ENCODE data around the gene TMLHE.
"Not testable (repeated sequence)": the region's sequence is repeated elsewhere in the genome, so short reads cannot be mapped to it uniquely, and the experiment has no call there.

Gene TMLHE

DNA sequence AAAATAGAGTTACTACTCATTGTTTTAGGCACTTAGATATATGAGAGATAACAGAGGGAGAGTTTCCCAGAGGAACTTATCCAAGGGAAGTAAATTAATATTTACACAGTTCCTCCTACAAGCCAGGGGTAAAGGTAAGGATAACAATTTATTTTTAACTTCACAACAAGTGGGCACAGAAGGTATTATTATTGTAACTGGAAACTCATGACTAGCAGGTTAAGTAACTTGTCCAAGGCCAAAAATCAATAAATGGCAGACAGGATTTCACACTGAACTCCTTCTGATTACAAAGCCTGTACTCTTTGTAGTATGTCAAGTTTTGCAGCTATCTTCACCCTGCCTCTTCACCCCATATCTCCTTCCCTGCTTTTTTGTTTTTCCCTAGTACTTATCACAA lies 107.5 kb downstream of the TMLHE start:
- FAIRE-seq, result no peak

GRCh38 chrX:155495134-155495533 lies 117.6 kb downstream of the TMLHE start:
- FAIRE-seq; DNase-seq (ENCODE audit: low spot score): not testable (repeated sequence)

More for the DNA sequence above, 107.5 kb downstream of the TMLHE start:
- no peak for DNase-seq (ENCODE audit: low spot score)

GRCh38 chrX:155491421-155491820 lies 121.3 kb downstream of the TMLHE start:
- DNase-seq (ENCODE audit: low spot score); FAIRE-seq: not testable (repeated sequence)

GRCh38 chrX:155477136-155477535 lies 135.6 kb downstream of the TMLHE start:
- not testable (repeated sequence) for DNase-seq (ENCODE audit: low spot score); FAIRE-seq

DNA sequence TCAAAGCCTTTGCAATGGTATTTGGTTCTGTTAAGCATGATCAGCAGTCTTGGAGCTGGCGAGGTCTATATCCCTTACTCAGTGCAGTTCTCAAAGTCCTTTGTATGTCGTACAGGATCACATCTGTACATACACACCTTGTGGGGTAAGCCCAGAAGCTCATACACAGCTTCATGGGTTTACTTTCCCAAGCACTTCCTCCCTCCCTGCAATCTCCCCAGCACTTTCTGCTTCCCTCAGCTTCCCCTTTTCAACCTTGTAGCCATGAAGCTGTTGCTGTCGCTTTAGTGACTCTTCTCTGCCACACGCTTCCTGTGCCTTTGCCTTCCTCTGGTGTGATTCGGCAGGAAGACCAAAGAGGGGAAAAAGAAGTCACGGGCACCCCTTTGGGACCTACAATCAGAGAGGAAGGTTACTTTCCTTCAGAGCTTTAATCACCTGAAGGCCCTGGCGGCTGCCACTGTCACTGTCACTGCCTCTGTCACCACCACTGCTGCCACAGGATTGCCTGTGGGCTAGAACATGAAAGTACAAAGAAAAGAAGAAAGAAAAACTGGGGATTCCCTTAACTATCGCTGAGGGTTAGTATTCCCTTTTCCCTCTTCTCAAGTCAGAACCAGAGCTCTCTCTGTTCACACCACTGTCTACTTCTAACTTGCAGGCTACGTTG lies 146.3 kb downstream of the TMLHE start:
- FAIRE-seq; DNase-seq (ENCODE audit: low spot score): not testable (repeated sequence)

- DNase-seq (ENCODE audit: low spot score); FAIRE-seq: not testable (repeated sequence)
These were observed 152.3 kb downstream of the TMLHE start for GRCh38 chrX:155460501-155460900.

DNA sequence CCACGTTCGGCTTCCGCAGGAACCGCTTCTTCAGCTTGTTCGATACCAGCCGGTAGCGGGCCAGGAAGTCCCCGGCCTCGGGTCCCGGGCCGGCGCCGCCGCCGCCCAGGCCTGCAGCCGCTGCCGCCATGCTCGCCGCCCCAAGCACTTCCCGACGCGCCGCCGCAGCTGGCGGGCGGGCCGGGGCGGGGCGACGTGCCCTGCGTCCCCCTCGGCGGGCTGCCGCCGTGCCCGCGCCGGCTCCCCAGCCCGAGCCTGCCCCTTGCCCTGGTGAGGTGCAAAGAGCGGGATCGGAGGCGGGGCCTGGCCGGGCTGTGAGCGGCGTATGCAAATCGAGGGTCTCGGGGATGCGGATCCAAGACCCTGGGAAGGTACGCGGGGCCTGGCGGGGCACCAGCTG lies 154.3 kb downstream of the TMLHE start, which contains the start of gene F8A3:
TSS of gene F8A3 (minus strand) at position 150 of the 400 bp plus-strand sequence. CDS start at position 130, 20 bp downstream.
- DNase-seq (ENCODE audit: low spot score); FAIRE-seq: not testable (repeated sequence)

- DNase-seq (ENCODE audit: low spot score); FAIRE-seq: not testable (repeated sequence)
These were observed 154.8 kb downstream of the TMLHE start for GRCh38 chrX:155457761-155458447.

GRCh38 chrX:155441097-155441496 lies 171.7 kb downstream of the TMLHE start:
- DNase-seq (ENCODE audit: low spot score) (no peak), FAIRE-seq (no peak)
